ENCODE results near the gene HOXA4. TPM values are rescaled to one million over a fixed set of nuclear protein-coding genes. Genes with fewer than 3 reads are reported as not detected.

HOXA4 gene
- total RNA-seq, 4 donors from 2014 or later = 0.14 to 7.7 (median 0.26) TPM; not detected in 1

DNA sequence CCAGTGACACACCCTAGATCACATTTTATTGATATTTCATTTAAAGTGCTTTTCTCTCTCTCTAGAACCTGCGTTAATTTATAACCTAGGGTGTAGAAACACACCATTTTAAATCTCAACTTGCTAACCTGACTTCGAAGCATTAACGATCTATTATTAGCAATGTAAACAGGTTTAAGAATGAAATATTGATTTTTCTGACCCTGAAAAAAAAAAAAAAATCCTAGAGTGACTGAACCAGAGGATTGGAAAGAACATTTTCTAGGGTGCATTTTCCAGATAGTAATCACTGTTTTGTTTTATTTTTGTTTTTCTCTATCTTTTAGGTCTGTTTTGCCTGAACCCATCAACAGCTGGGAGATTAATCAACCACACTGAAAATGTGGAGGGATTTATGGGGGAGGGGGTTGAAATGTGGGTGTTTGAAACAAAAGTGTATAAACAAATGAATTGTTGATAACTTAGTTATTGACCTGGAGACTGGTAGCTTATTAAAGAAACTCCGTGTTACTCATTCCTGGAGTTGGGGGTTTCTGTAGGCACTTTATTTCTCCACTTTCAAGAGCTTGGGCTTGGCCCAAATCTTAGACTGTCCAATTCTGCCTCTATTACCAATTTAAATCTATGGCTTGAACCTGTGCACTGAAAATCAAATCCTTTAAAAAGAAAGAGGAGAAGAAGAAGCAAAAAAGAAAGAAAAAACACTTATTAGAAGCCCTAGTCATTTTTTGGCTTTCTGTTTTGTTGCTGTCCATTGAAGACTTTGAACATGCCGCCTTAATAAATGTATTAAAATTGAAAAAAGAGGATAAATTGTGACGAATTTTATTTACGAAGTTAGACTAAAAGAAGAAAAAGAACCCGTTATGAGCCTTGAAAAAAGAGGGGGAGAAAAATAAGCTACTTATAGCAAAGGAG, 30.8 kb downstream of the HOXA4 start:
- Histone ChIP-seq H3K27me3 (no peaks in the 10 kb centered on the region), H3K36me3 (no peaks in the 10 kb centered on the region), H3K27ac (peak overlapping the region; percentile 76 to 83), H3K4me3 (no peak overlapping the region), H3K9me3 (no peaks in the 10 kb centered on the region), H3K4me1 (peaks cover 8 to 13% of the 10 kb centered on the region in 2 donors)
- intact Hi-C loops (cut with DNase I; ENCODE audit: low total_unique reads) = loop anchor here (10.0 kb wide), 1 partner anchor 45 kb away; the partner anchor contains the start of genes HOXA5 and HOXA6
- TF ChIP-seq POLR2A (IDR thresholded peaks at IDR 0.05) = no peak
- TF ChIP-seq, protein P1, sequence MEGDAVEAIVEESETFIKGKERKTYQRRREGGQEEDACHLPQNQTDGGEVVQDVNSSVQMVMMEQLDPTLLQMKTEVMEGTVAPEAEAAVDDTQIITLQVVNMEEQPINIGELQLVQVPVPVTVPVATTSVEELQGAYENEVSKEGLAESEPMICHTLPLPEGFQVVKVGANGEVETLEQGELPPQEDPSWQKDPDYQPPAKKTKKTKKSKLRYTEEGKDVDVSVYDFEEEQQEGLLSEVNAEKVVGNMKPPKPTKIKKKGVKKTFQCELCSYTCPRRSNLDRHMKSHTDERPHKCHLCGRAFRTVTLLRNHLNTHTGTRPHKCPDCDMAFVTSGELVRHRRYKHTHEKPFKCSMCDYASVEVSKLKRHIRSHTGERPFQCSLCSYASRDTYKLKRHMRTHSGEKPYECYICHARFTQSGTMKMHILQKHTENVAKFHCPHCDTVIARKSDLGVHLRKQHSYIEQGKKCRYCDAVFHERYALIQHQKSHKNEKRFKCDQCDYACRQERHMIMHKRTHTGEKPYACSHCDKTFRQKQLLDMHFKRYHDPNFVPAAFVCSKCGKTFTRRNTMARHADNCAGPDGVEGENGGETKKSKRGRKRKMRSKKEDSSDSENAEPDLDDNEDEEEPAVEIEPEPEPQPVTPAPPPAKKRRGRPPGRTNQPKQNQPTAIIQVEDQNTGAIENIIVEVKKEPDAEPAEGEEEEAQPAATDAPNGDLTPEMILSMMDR (IDR thresholded peaks at IDR 0.05) = no peak
- no peak for DNase-seq

- TF ChIP-seq, protein P1 (IDR thresholded peaks at IDR 0.05) = no peak
- TF ChIP-seq POLR2A (IDR thresholded peaks at IDR 0.05) = peak in 1 of 2 donors; percentile 11
- Histone ChIP-seq H3K27ac (peak overlapping the region; percentile 76 to 83), H3K4me3 (peak overlapping the region; percentile 17 to 22), H3K36me3 (no peaks in the 10 kb centered on the region), H3K9me3 (no peaks in the 10 kb centered on the region), H3K4me1 (peaks cover 8 to 13% of the 10 kb centered on the region in 2 donors), H3K27me3 (no peaks in the 10 kb centered on the region)
- intact Hi-C loops (cut with DNase I; ENCODE audit: low total_unique reads) = loop anchor here (10.0 kb wide), 1 partner anchor 46 kb away; the partner anchor contains the start of genes HOXA5 and HOXA6
- peak; percentile 64 to 75 for DNase-seq
Measured at GRCh38 chr7:27098578-27099451, 31.7 kb downstream of the HOXA4 start.

DNA sequence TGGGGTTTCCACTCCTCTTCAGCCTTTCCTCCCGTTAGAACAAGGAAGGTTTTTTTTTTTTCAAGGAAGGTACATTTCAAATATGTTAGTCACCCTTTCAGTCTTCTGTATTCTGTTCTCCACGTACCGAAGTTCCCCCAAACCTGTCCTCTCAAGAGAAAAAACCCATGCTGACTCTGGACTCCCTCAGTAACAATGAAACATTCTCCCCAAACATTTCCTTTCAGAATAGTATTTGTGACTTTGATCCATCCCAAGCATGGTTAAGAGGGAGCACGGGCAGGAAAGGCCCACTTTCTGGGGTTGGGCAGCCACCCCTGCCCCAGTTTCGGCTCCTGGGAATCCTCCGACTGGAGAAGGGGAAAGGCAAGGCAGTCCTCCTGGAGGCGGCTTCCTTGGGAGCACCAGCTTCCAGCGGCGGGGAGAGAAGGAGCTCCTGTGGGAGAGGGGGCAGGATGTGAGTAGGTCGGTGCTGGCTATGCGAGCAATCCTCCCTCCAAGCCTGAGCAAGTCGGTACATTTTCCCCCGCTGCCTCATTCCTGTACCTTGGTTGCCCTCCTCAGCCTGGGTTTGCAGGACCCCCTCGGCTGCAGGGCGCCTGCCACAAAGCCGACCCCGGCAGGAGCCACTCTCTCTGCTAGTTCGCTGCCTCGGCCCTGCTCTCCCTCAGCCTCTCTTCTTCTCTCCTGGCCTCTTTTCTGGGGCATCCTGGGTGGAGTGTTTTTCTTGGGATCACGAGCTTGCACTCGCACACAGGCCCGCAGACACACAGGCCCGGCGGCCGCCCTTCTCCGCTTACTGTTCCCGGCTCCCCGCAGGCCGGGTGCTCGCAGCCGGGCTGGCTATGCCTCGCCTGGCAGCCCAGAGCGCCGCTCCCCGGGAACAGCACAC, 32.6 kb downstream of the HOXA4 start:
- peaks cover 8 to 13% of the 10 kb centered on the region in 2 donors for H3K4me1 ChIP-seq
- H3K27me3 ChIP-seq = no peaks in the 10 kb centered on the region
- intact Hi-C loops (cut with DNase I; ENCODE audit: low total_unique reads) = loop anchor here (10.0 kb wide), 1 partner anchor 47 kb away; the partner anchor contains the start of genes HOXA5 and HOXA6

More for the DNA sequence above, 32.6 kb downstream of the HOXA4 start:
- TF ChIP-seq, protein P1 (IDR thresholded peaks at IDR 0.05) = no peak
- TF ChIP-seq POLR2A (IDR thresholded peaks at IDR 0.05) = no peak
- Histone ChIP-seq H3K36me3 (no peaks in the 10 kb centered on the region), H3K9me3 (no peaks in the 10 kb centered on the region), H3K27ac (peak overlapping the region; percentile 76 to 83), H3K4me3 (peak overlapping the region; percentile 17 to 22)
- DNase-seq = no peak
